Esophagus (tissue), 2 donors: ENCODE data around the gene EMILIN3. TPM values are rescaled to one million over a fixed set of nuclear protein-coding genes. Genes with fewer than 3 reads are reported as not detected.

Source experiments
- H3K27ac ChIP-seq, 2 donors: one replicate each; pipeline ENCODE4 v1.5.1; 2013; ENCODE audit warnings: low read depth in 2 of 2, mild to moderate bottlenecking in 2 of 2, inconsistent platforms in 1 of 2, low read length in 1 of 2, moderate library complexity in 1 of 2
- H3K27me3 ChIP-seq, 2 donors: one replicate each; pipeline ENCODE4 v1.6.1; 2013; ENCODE audit warnings: low read length in 2 of 2, control low read depth in 1 of 2, mild to moderate bottlenecking in 1 of 2; ENCODE audit not compliant: insufficient read depth in 2 of 2, control insufficient read depth in 1 of 2
- H3K36me3 ChIP-seq, 2 donors: one replicate each; pipeline ENCODE4 v1.6.1; 2013; ENCODE audit warnings: low read length in 1 of 2; ENCODE audit not compliant: control insufficient read depth in 2 of 2, insufficient read depth in 2 of 2
- H3K4me1 ChIP-seq, 2 donors: one replicate each; pipeline ENCODE4 v1.6.1; 2013; ENCODE audit warnings: low read length in 1 of 2; ENCODE audit not compliant: control insufficient read depth in 2 of 2, insufficient read depth in 2 of 2
- H3K4me3 ChIP-seq, 2 donors: one replicate each; pipeline ENCODE4 v1.5.1; 2013; ENCODE audit warnings: low read length in 2 of 2, mild to moderate bottlenecking in 2 of 2, low read depth in 1 of 2, moderate library complexity in 1 of 2
- H3K9me3 ChIP-seq, 2 donors: one replicate each; pipeline ENCODE4 v1.6.1; 2013; ENCODE audit warnings: mild to moderate bottlenecking in 2 of 2, low read depth in 1 of 2, low read length in 1 of 2, moderate library complexity in 1 of 2; ENCODE audit not compliant: control insufficient read depth in 2 of 2, insufficient read depth in 1 of 2
- WGBS, 2 donors: extraction: QIAGEN DNeasy Blood & Tissue Kit; methylation state at CpG; one replicate each; pipeline ENCODE4 v1.1.7; 2013; 5-methylcytosine and 5-hydroxymethylcytosine counted together
- polyA plus RNA-seq, 2 donors: library from polyadenylated mRNA; stranded (reverse); fragments of 200-250 nt; gene quantifications; one replicate each; pipeline ENCODE4 v1.2.3, GENCODE V29; 2013
- donor health status: healthy with polysubstance abuse.
- donor health status: Bipolar disorder and iron deficiency.

The EMILIN3 gene
- polyA plus RNA-seq, 2 donors = 0.27 to 0.43 TPM

DNA sequence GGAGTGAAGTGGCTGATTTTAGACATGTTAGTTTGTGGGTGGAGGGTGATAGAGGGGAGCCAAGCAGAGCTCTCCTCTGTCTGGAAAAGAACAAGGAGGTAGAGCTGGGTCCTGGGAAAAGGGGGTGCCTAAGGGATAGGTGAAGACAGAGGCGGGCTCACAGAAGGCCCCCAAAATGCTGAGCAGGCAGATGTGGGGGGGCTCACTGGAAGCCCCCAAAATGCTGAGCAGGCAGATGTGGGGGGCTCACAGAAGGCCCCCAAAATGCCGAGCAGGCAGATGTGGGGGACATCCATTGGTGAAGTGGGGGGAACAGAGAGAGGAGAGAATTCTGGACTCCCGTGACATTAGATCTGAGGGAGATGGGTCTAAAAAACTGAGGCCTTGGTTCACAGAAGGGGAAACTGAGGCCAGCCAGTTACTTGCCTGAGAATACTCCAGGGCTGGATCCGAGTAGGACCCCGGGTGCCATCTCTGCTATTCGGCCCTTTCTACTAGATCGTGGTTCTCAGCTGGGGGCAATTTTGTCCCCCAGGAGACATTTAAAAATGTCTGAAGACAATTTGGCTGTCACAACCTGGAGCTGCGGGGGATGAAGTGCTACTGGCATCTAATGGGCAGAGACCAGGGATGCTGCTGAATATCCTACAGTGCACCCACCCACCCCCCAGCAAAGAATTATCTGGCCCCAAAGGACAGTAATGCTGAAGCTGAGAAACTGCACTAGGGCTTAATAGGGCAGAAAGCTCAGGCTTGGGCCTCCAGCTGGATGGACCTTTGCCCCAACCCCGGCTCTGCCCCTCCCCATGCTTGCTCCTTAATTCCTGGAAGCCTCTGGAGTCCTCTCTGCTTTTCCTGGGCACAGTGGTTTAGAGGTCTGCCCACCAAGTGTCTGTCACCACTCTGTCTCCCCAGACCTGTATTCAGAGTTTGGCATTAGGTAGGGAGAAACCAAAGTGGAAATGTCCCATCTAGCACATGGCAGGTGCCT is 23.8 kb downstream of the EMILIN3 start:
- Histone ChIP-seq H3K4me1 (peaks cover 0 to 14% of the 10 kb centered on the region in 2 donors), H3K9me3 (no peaks in the 10 kb centered on the region), H3K27me3 (no peaks in the 10 kb centered on the region), H3K27ac (peak overlapping the region in 1 of 2 donors; percentile 50), H3K4me3 (no peak overlapping the region), H3K36me3 (peaks cover 3 to 9% of the 10 kb centered on the region in 2 donors)
- 92% methylated on average over 9 of the region's 9 CpGs for WGBS, 2 donors

DNA sequence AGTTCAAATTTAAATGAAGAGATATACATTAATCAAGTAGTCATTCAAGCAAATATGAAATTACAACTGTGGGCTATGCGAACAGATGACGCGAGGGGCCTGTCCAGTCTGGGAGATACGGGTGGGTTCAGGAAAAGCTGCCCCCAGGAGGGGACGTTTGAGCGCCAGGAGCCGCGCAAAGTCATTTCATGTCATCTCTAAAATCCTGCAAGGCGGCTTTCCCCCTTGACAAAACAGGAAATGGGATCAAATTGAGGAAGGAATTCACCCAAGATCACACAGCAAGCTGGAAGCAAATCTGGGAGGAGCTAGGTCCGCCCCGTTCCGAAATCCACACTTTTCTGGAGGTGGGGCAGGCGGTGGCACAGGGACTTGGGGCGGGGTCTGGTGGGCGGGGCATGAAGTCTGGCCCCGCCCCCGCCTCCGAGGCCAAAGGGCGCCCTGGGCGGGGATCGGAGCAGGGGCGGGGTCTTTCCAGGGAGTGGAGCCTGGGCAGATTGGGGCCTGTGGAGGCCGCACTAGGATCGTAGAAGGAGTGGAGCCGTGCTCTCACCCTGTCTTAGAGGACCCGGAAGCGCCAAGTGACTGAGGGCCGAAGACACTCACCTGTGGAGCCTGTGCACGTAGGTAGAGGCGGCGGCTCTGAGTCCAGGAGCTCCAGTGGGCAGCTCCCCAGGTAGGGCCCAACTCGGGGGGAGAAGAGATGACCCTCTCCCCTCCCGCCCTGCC is 26.1 kb downstream of the EMILIN3 start, which contains the start of gene LPIN3:
TSS of gene LPIN3 (plus strand) at position 495 of the 729 bp plus-strand sequence. CDS start 4,983 bp downstream, outside the sequence.
- H3K27me3 ChIP-seq = no peaks in the 10 kb centered on the region
- H3K27ac ChIP-seq = peak within 1 kb of the TSS; percentile 95
- 8 to 10% methylated on average over 32 to 33 of the region's 33 CpGs for WGBS, 2 donors
- no peaks in the 10 kb centered on the region for H3K9me3 ChIP-seq
- peaks cover 0 to under 1% of the 10 kb centered on the region in 2 donors for H3K36me3 ChIP-seq
- H3K4me3 ChIP-seq = peak within 1 kb of the TSS; percentile 54 to 57
- peaks cover 0 to 11% of the 10 kb centered on the region in 2 donors for H3K4me1 ChIP-seq

DNA sequence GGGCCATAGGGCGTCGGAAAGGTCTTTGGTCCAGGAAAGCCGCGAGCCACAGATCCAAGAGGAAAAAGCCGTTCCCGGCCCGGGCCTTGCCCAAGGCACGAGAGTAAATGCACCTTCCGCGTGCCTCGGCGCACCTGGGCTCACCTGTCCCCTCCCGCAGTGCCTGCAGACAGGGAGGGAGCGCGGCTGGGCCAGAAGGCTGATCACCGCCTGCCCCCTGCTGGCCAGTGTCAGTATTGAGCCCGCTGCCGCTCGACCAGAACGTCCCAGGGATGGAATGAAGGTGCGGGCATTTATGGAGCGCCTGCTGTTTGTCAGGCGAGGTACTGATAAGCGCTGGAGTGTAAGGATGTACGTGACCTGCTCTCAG is 26.7 kb downstream of the EMILIN3 start:
- 3 to 4% methylated on average over 25 of the region's 25 CpGs for WGBS, 2 donors
- H3K27ac ChIP-seq = peak overlapping the region; percentile 95
- H3K4me3 ChIP-seq = peak overlapping the region; percentile 19 to 38

DNA sequence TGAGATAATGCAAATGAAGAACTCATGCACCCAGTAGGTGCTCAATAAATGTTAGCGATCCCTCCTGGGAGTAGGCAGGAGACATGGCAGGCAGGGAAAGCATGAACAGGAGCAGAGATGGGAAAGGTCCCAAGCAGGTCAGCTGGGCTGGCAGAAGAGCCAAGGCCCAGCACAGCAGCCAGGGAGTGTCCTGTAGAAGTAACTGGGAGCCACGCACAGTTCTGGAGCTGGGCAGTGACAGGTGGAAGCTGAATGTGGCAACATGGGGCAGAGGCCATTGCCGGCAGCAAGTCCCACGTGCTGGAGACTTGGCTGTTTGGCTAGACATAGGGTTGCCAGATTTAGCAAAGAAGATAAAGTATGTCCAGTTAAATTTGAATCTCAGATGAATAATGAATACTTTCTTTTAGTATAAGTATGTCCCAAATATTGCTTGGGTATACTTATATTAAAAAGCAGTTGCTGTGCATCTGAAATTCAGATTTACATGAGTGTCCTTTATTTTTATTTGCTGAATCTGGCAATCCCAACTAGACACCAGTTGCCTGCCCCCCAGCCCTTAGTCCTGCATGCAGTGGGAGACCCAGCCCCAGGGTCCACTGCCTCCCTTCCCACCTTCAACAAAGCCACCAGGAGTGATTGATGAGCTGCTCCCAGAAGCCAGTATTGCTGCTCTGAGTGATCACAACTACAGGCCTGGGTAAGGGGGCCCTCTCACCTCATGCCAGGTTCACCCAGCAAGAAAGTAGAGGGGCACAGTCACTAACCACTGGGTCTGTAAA is 29.7 kb downstream of the EMILIN3 start:
- Histone ChIP-seq H3K27me3 (no peaks in the 10 kb centered on the region), H3K4me3 (no peak overlapping the region), H3K36me3 (no peaks in the 10 kb centered on the region), H3K27ac (no peak overlapping the region), H3K9me3 (no peaks in the 10 kb centered on the region), H3K4me1 (no peaks in the 10 kb centered on the region)
- WGBS, 2 donors = 90 to 96% methylated on average over 4 of the region's 4 CpGs

More for the DNA sequence above, 26.7 kb downstream of the EMILIN3 start:
- no peaks in the 10 kb centered on the region for H3K9me3 ChIP-seq
- H3K36me3 ChIP-seq = no peaks in the 10 kb centered on the region
- no peaks in the 10 kb centered on the region for H3K27me3 ChIP-seq
- peaks cover 0 to 9% of the 10 kb centered on the region in 2 donors for H3K4me1 ChIP-seq

DNA sequence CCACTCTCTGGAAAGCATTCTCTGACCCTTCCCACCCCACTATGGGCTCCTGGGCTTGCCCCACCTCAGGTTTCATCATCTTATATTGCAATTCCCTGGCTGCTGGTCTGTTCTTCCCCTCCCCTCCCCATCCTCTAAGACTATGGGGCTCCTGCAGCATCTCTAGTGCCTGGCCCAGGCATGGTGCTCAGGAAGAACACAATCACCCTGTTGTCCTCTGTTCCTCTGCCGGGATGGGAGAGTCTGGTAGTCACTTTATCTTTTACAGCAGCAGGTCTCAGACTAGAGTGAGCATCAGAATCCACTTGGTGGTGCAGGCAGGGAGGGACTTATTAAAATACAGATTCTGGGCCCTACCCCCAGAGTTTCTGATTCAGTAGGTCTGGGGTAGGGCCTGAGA is 31.0 kb downstream of the EMILIN3 start:
- 85 to 95% methylated on average over 1 of the region's 1 CpG for whole genome bisulfite sequencing, 2 donors
- H3K4me3 ChIP-seq = no peak overlapping the region
- no peaks in the 10 kb centered on the region for H3K9me3 ChIP-seq
- H3K27ac ChIP-seq = no peak overlapping the region
- no peaks in the 10 kb centered on the region for H3K27me3 ChIP-seq
- H3K36me3 ChIP-seq = no peaks in the 10 kb centered on the region
- H3K4me1 ChIP-seq = no peaks in the 10 kb centered on the region

DNA sequence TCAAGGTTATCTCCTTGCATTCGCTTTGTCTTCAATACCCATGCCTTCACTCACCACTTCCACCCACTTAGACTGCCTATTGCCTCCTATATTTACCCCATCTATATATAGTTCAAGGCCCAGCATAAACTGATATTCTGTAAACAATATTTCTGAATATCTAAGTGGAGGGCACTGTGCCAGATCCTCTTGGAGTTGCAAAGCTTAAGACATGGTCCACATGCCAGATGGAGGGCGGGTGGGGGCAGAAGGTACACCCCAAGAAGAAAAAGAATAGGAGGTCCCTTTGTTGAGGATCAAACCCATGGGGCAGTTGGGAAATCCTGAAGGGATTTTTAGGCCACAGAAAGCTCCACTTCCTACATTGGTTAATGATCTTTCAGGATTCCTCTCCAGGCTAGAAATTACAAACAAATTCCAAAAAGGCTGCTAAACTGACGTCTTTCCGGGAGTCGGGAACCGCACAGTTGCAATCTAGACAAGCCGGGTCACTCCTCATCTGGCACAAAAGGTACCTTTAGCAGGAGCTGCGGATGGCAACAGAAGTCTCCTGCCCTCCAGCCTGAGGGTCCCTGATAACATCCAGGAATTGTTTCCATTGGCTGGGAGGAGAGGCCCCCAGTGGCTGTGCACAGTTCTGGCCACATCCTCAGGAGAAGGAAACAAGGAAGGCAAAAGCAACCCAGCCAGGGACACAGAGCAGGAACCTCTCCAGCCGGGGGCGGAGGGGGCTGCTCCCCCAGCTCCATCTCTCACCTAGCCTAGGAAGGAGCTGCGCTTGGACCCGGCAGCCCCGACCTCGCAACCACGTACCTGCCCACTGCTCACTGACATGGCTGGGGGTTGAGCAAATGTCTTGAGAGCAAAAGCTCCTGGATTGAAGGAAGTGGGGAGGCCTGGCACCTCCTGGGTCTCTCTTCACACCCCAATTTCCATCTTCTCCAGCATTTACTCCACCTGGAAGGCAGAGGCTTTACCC is 31.9 kb downstream of the EMILIN3 start:
- Histone ChIP-seq H3K27me3 (no peaks in the 10 kb centered on the region), H3K4me3 (no peak overlapping the region), H3K4me1 (no peaks in the 10 kb centered on the region), H3K27ac (peak overlapping the region; percentile 50 to 59), H3K9me3 (no peaks in the 10 kb centered on the region), H3K36me3 (no peaks in the 10 kb centered on the region)
- 73 to 79% methylated on average over 15 of the region's 15 CpGs for WGBS, 2 donors

DNA sequence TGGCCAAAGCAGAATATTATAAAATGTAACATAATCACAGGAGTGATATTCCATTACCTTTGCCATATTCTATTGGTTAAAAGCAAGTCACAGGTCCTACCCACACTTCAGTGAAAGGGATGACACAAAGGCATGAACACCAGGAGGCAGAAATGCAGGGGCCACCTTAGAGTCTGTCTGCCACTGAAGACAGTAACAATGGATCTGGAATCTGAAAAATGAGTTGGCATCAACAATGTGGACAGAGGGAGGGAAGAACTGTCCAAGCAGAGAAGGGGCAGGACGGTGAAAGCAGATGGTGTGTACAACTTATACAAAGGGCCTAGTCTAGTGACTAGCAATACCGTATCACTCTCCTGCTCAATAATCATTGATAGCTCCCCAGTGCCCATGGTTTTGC is 32.6 kb downstream of the EMILIN3 start:
- H3K27me3 ChIP-seq = no peaks in the 10 kb centered on the region
- H3K9me3 ChIP-seq = no peaks in the 10 kb centered on the region
- no peaks in the 10 kb centered on the region for H3K36me3 ChIP-seq
- H3K27ac ChIP-seq = peak overlapping the region; percentile 50 to 59
- no peaks in the 10 kb centered on the region for H3K4me1 ChIP-seq
- WGBS, 2 donors = 79 to 89% methylated on average over 2 of the region's 2 CpGs
- no peak overlapping the region for H3K4me3 ChIP-seq

DNA sequence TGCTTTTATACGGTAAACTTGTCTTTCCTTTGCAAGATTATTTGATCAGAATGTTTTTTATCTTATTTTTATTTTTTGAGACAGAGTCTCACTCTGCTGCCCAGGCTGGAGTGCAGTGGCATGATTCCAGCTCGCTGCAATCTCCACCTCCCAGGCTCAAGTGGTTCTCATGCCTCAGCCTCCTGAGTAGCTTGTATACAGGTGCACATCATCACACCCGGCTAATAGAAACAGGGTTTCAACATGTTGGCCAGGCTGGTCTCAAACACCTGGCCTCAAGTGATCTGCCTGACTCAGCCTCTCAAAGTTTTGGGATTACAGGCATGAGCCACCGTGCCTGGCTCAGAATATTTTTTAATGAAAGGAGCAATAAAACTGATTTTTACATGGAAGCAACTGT is 34.9 kb downstream of the EMILIN3 start:
- H3K27ac ChIP-seq = no peak overlapping the region
- H3K9me3 ChIP-seq = no peaks in the 10 kb centered on the region
- H3K36me3 ChIP-seq = no peaks in the 10 kb centered on the region
- WGBS, 2 donors = 81 to 83% methylated on average over 4 of the region's 4 CpGs
- no peaks in the 10 kb centered on the region for H3K4me1 ChIP-seq
- no peak overlapping the region for H3K4me3 ChIP-seq
- H3K27me3 ChIP-seq = no peaks in the 10 kb centered on the region
